Inflammatory macrophage (primary cell): Measurements from ENCODE around the gene MAU2.
"Not testable (repeated sequence)": the region's sequence is repeated elsewhere in the genome, so short reads cannot be mapped to it uniquely, and the experiment has no call there.

ENCODE experiments used
- DNase-seq, 2 donors: peaks; one replicate each; pipeline ENCODE4 v3.0.0-alpha.2; 2020 to 2022

MAU2 gene

GRCh38 chr19:19347401-19348110 lies 26.9 kb downstream of the MAU2 start:
- DNase-seq = no peak

GRCh38 chr19:19348266-19348665 lies 27.6 kb downstream of the MAU2 start:
- no peak for DNase-seq

- no peak for DNase-seq
Measured at GRCh38 chr19:19349365-19349764, 28.7 kb downstream of the MAU2 start.

- not testable (repeated sequence) for DNase-seq
Measured at GRCh38 chr19:19350756-19351155, 30.1 kb downstream of the MAU2 start.

GRCh38 chr19:19352823-19353222 lies 32.2 kb downstream of the MAU2 start:
- no peak for DNase-seq

- DNase-seq = no peak
Measured at GRCh38 chr19:19354007-19354406, 33.4 kb downstream of the MAU2 start.

GRCh38 chr19:19354932-19355331 lies 34.3 kb downstream of the MAU2 start:
- no peak for DNase-seq

- DNase-seq = no peak
Measured at GRCh38 chr19:19355606-19356139, 35.0 kb downstream of the MAU2 start.

- DNase-seq = no peak
Measured at GRCh38 chr19:19356500-19356899, 35.9 kb downstream of the MAU2 start.

- no peak for DNase-seq
Measured at GRCh38 chr19:19356901-19357566, 36.4 kb downstream of the MAU2 start.

- DNase-seq = peak; percentile 83 to 84
Measured at GRCh38 chr19:19361075-19361594, 40.5 kb downstream of the MAU2 start.

GRCh38 chr19:19362075-19362474 lies 41.4 kb downstream of the MAU2 start:
- no peak for DNase-seq

GRCh38 chr19:19366434-19367396 lies 46.1 kb downstream of the MAU2 start:
- DNase-seq = peak; percentile 80 to 84

- no peak for DNase-seq
Measured at GRCh38 chr19:19368087-19368486, 47.5 kb downstream of the MAU2 start.

- DNase-seq = no peak
Measured at GRCh38 chr19:19371059-19371458, 50.4 kb downstream of the MAU2 start.

GRCh38 chr19:19372656-19373416 lies 52.2 kb downstream of the MAU2 start:
- peak; percentile 94 to 96 for DNase-seq

GRCh38 chr19:19379527-19379926 lies 58.9 kb downstream of the MAU2 start:
- DNase-seq = no peak

- DNase-seq = not testable (repeated sequence)
Measured at GRCh38 chr19:19380316-19380715, 59.7 kb downstream of the MAU2 start.

GRCh38 chr19:19381007-19381926 lies 60.6 kb downstream of the MAU2 start:
- DNase-seq = no peak

- DNase-seq = no peak
Measured at GRCh38 chr19:19382118-19382517, 61.5 kb downstream of the MAU2 start.

- DNase-seq = no peak
Measured at GRCh38 chr19:19384486-19384885, 63.9 kb downstream of the MAU2 start.
